ENCODE results near the gene TP53INP2.

- no peak for TF ChIP-seq CTCF (conservative IDR thresholded peaks at IDR 0.05)
- no peak for TF ChIP-seq EZH2 (IDR thresholded peaks at IDR 0.05; ENCODE audit: low read depth)
These were observed 9.2 kb downstream of the TP53INP2 start for GRCh38 chr20:34713194-34713943.

Data from PC-9 (cell line).